Esophagus squamous epithelium (tissue), 5 donors: ENCODE data around the gene CAP2. TPM values are rescaled to one million over a fixed set of nuclear protein-coding genes. Genes with fewer than 3 reads are reported as not detected.

Source experiments
- DNase-seq: peaks from one replicate; lab custom pipeline; 2025; lab: John Stamatoyannopoulos, UW
- H3K27ac ChIP-seq, 4 donors: fragments of 200-600 bp; sonication (generic); one replicate each; pipeline ENCODE4 v1.5.1; 2016 to 2019; ENCODE audit warnings: mild to moderate bottlenecking in 1 of 4
- H3K27me3 ChIP-seq, 4 donors: fragments of 200-600 bp; sonication (generic); 1 replicate in 3 of 4; 2 replicates in 1 of 4; pipeline versions ENCODE4 v1.5.1 to v1.6.0; 2017 to 2021; ENCODE audit warnings: antibody characterized with exemption in 1 of 4
- H3K36me3 ChIP-seq, 3 donors: fragments of 200-600 bp; sonication (generic); one replicate each; pipeline ENCODE4 v1.5.1; 2016 to 2019
- H3K4me1 ChIP-seq, 3 donors: fragments of 200-600 bp; sonication (generic); one replicate each; pipeline ENCODE4 v1.5.1; 2017 to 2019
- H3K4me3 ChIP-seq, 4 donors: fragments of 200-600 bp; sonication (generic); 1 replicate in 3 of 4; 2 replicates in 1 of 4; pipeline ENCODE4 v1.5.1; 2016 to 2019; ENCODE audit warnings: mild to moderate bottlenecking in 2 of 4, moderate library complexity in 1 of 4
- H3K9me3 ChIP-seq, 3 donors: fragments of 200-600 bp; sonication (generic); one replicate each; pipeline ENCODE4 v1.5.1; 2016 to 2019
- POLR2A ChIP-seq, 4 donors: fragments of 450-650 bp; IDR thresholded peaks; one replicate each; pipeline ENCODE4 v1.6.1; 2017; ENCODE audit warnings: antibody characterized with exemption in 4 of 4, mild to moderate bottlenecking in 4 of 4, moderate library complexity in 3 of 4
- WGBS, 2 donors: methylation state at CpG; one replicate each; pipeline ENCODE4 v1.1.5; 2018; 5-methylcytosine and 5-hydroxymethylcytosine counted together
- intact Hi-C: fragments of 100-400 bp; cut with DNase I; formaldehyde crosslinking; loops from one replicate; pipeline ENCODE4 v1.15.0; 2022
- total RNA-seq, 4 donors: library from RNA; depleted of rRNA; stranded (reverse); fragments of >200 nt; gene quantifications; one replicate each; pipeline ENCODE4 v1.1.0, GENCODE V29; 2016
- TF ChIP-seq, protein P1 (sequence below), 6 experiments: fragments of 450-650 bp in 4 of 6; fragments of 200-600 bp in 2 of 6; sonication (generic) in 2 of 6; IDR thresholded peaks; one replicate each; pipeline ENCODE4 v1.5.1; 2016 to 2019; ENCODE audit warnings: antibody characterized with exemption in 6 of 6, mild to moderate bottlenecking in 4 of 6, moderate library complexity in 4 of 6
- donor health status: DM: yes; HTN: yes; CAD: no.

The CAP2 gene
- total RNA-seq, 4 donors from 2014 or later: 2.0 to 5.5 (median 2.7) TPM

DNA sequence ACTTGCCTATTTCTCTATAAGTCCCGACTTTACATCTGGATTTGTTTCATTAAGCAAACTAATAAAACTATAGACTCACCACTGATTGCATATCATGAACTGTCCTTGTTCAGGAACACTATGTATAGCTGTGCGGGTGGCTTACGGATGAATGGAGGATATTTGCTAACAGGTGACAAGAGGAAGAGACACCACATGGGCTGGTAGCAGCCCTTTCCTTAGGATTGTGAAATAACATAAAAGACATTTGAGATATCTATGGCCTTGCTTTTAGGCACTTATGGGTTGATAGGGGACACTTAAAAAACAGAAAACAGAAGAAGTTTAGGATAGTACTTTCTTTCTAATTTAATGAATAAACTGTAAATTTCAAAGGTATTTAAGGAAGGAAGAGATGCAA, 5.0 kb upstream of the CAP2 start:
- Histone ChIP-seq H3K9me3 (no peaks in the 10 kb centered on the region), H3K36me3 (no peaks in the 10 kb centered on the region), H3K27me3 (peaks cover 0 to 3% (median 0%) of the 10 kb centered on the region in 4 donors), H3K4me1 (peaks cover 0 to 18% (median 0%) of the 10 kb centered on the region in 3 donors), H3K27ac (no peak overlapping the region), H3K4me3 (no peak overlapping the region)
- no peak for DNase-seq
- 60 to 92% methylated on average over 3 of the region's 3 CpGs for WGBS, 2 donors
- intact Hi-C loops: no loop called here
- TF ChIP-seq POLR2A (IDR thresholded peaks at IDR 0.05): no peak
- TF ChIP-seq, protein P1, sequence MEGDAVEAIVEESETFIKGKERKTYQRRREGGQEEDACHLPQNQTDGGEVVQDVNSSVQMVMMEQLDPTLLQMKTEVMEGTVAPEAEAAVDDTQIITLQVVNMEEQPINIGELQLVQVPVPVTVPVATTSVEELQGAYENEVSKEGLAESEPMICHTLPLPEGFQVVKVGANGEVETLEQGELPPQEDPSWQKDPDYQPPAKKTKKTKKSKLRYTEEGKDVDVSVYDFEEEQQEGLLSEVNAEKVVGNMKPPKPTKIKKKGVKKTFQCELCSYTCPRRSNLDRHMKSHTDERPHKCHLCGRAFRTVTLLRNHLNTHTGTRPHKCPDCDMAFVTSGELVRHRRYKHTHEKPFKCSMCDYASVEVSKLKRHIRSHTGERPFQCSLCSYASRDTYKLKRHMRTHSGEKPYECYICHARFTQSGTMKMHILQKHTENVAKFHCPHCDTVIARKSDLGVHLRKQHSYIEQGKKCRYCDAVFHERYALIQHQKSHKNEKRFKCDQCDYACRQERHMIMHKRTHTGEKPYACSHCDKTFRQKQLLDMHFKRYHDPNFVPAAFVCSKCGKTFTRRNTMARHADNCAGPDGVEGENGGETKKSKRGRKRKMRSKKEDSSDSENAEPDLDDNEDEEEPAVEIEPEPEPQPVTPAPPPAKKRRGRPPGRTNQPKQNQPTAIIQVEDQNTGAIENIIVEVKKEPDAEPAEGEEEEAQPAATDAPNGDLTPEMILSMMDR (IDR thresholded peaks at IDR 0.05): no peak

GRCh38 chr6:17389274-17389847, 4.0 kb upstream of the CAP2 start:
- Histone ChIP-seq H3K9me3 (no peaks in the 10 kb centered on the region), H3K4me3 (no peak overlapping the region), H3K27ac (peak overlapping the region in 2 of 4 donors; percentile 30 to 38), H3K4me1 (peaks cover 0 to 22% (median 0%) of the 10 kb centered on the region in 3 donors), H3K27me3 (peaks cover 0 to 3% (median 0%) of the 10 kb centered on the region in 4 donors), H3K36me3 (no peaks in the 10 kb centered on the region)
- WGBS, 2 donors: 72 to 77% methylated on average over 4 of the region's 4 CpGs
- DNase-seq: no peak
- intact Hi-C loops: no loop called here
- no peak for TF ChIP-seq POLR2A (IDR thresholded peaks at IDR 0.05)
- TF ChIP-seq, protein P1 (IDR thresholded peaks at IDR 0.05): no peak

DNA sequence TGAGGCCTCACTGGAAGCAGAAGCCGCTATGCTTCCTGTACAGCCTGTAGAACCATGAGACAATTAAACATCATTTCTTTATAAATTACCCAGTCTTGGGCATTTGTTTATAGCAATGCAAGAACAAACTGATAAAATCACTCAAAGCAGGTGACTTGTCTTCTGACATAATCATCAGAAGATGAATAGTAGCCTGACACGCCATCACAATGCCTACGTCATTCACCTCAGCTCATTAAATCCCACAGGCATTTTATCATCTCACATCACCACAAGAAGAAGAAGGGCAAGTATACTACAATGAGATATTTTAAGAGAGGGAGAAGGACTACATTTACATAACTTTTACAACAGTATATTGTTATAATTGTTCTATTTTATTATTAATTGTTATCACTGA, 3.1 kb upstream of the CAP2 start:
- WGBS, 2 donors: 77 to 89% methylated on average over 3 of the region's 3 CpGs
- H3K27me3 ChIP-seq: peaks cover 0 to 3% (median 0%) of the 10 kb centered on the region in 4 donors
- H3K36me3 ChIP-seq: no peaks in the 10 kb centered on the region
- H3K4me3 ChIP-seq: no peak overlapping the region
- no peaks in the 10 kb centered on the region for H3K9me3 ChIP-seq
- H3K4me1 ChIP-seq: peaks cover 0 to 25% (median 0%) of the 10 kb centered on the region in 3 donors
- TF ChIP-seq, protein P1 (IDR thresholded peaks at IDR 0.05): no peak
- no peak for TF ChIP-seq POLR2A (IDR thresholded peaks at IDR 0.05)
- peak overlapping the region in 1 of 4 donors; percentile 26 for H3K27ac ChIP-seq
- intact Hi-C loops: no loop called here
- DNase-seq: no peak

- H3K27me3 ChIP-seq: peaks cover 0 to 3% (median 0%) of the 10 kb centered on the region in 4 donors
- no peaks in the 10 kb centered on the region for H3K36me3 ChIP-seq
- DNase-seq: no peak
- TF ChIP-seq, protein P1 (IDR thresholded peaks at IDR 0.05): no peak
- TF ChIP-seq POLR2A (IDR thresholded peaks at IDR 0.05): no peak
- intact Hi-C loops: no loop called here
- no peak overlapping the region for H3K27ac ChIP-seq
- no peaks in the 10 kb centered on the region for H3K9me3 ChIP-seq
- peaks cover 0 to 25% (median 0%) of the 10 kb centered on the region in 3 donors for H3K4me1 ChIP-seq
- H3K4me3 ChIP-seq: no peak overlapping the region
- 83 to 94% methylated on average over 2 of the region's 2 CpGs for WGBS, 2 donors
Observed at GRCh38 chr6:17391976-17392375, 1.4 kb upstream of the CAP2 start.

DNA sequence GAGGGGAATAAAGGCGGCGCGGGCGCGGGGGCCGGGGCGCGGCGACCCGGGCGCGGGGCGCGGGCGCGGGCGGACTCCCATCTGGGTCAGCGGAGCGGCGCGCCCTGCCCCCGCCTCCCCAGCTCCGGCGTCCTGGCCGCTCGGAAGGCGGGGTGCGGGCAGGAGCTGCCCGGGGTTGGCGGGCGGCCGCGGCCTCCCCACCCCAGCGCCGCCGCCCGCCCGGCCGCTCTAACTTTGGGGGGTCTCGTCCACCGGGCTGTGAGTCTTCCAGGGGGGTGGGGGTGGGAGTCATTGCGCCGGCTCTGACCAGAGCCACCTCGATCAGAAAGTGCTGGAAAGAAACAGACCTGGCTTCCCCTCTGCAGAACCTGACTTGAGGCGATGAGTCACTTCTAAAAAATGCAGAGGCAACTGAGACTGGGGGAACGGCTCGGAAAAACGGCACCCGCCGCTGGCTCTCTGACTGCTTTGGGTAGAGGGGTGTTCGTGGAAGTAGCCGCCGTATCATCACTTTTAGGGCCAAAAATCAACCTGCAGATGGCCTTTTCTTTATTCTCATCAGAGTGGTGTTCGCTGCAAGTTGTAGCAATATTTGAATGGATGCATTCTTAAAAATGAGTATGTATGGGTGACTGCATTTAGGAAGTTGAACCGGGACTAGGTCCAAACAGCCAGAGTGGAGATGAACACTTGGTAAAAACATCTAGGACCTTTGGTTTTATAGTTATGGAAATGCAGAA, 667 bp downstream of the CAP2 start:
- Histone ChIP-seq H3K36me3 (no peaks in the 10 kb centered on the region), H3K27ac (peak overlapping the region; percentile 88 to 93 (median 90)), H3K9me3 (no peaks in the 10 kb centered on the region), H3K4me1 (peaks cover 0 to 25% (median 0%) of the 10 kb centered on the region in 3 donors), H3K27me3 (peaks cover 0 to 3% (median 0%) of the 10 kb centered on the region in 4 donors), H3K4me3 (peak overlapping the region; percentile 74 to 90 (median 80))
- DNase-seq: no peak
- intact Hi-C loops: no loop called here
- 9 to 10% methylated on average over 12 to 14 of the region's 55 CpGs for WGBS, 2 donors
- no peak for TF ChIP-seq POLR2A (IDR thresholded peaks at IDR 0.05)
- TF ChIP-seq, protein P1 (IDR thresholded peaks at IDR 0.05): no peak
